ENCODE measurements around the gene AATK.
A peak's percentile ranks its signal among the peaks of the same experiment; 100 is the strongest.

AATK gene

DNA sequence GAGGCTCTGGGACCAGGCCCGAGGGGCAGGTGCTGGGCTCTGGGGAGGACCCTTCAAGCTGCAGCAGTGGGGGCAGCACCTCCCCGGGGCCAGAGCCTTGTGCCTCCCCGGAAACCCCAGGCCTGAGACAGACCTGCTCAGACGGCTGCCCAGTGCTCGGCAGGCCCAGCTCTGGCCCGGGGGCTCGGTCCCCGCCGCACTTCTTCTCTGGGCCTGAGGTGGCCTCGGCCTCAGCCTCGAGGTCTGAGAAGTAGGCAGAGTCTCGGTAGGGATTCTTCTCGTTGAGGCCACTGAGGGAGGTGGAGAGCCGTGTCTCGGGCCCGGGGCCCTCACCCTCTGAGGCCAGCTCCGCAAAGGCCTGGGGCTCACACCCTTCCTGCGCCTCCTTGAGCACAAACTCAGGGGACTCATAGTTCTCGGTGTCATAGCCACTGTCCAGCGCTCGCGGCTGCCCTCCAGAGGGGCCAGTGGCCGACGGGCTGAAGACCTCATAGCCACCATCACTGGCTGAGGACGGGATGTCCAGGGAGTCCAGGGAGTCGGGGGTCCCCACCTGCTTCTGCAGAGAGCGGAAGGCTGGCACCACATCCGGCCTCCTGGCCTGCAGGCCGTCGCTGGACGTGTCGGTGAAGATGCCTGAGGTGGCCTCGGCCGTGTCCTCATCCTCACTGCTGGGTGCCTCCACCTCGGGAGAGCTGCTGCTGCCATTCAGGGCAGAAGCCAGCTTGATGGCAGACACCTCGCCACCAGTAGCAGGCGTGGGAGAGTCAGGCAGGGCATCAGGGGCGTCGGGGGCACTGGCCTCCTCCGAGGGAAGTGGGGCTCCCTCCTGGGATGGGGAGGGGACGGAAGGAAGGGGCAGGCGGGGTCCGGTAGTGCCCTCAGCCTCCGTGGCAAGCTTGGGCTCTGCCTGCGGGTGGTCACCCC lies 45.1 kb downstream of the AATK start:
- TF ChIP-seq, protein P1, sequence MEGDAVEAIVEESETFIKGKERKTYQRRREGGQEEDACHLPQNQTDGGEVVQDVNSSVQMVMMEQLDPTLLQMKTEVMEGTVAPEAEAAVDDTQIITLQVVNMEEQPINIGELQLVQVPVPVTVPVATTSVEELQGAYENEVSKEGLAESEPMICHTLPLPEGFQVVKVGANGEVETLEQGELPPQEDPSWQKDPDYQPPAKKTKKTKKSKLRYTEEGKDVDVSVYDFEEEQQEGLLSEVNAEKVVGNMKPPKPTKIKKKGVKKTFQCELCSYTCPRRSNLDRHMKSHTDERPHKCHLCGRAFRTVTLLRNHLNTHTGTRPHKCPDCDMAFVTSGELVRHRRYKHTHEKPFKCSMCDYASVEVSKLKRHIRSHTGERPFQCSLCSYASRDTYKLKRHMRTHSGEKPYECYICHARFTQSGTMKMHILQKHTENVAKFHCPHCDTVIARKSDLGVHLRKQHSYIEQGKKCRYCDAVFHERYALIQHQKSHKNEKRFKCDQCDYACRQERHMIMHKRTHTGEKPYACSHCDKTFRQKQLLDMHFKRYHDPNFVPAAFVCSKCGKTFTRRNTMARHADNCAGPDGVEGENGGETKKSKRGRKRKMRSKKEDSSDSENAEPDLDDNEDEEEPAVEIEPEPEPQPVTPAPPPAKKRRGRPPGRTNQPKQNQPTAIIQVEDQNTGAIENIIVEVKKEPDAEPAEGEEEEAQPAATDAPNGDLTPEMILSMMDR (IDR thresholded peaks at IDR 0.05; ENCODE audit: insufficient read depth, low read depth, low read length, missing control alignments): no peak

DNA sequence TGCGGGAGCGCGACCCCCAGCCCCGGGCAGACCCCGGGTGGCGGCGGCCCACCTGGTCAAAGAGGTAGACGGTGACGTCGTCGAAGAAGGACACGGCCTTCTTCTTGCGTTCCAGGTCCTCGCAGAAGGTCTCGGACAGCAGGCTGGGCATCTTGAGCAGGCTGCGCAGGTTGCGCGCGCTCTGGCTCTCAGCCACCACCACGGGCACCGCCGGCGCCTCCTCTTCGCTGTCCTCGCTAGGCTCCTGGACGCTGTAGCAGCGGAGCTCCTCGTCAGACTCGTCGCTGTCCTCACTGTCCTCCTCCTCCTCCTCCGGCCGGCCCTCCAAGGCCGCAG lies 45.9 kb downstream of the AATK start:
- no peak for DNase-seq (ENCODE audit: low read depth)
- no peak overlapping the region for H3K4me3 ChIP-seq (ENCODE audit: low read length)
- TF ChIP-seq, protein P1 (IDR thresholded peaks at IDR 0.05; ENCODE audit: insufficient read depth, low read depth, low read length, missing control alignments): no peak

More for the DNA sequence above, 45.1 kb downstream of the AATK start:
- H3K4me3 ChIP-seq (ENCODE audit: low read length): no peak overlapping the region
- DNase-seq (ENCODE audit: low read depth): no peak

DNA sequence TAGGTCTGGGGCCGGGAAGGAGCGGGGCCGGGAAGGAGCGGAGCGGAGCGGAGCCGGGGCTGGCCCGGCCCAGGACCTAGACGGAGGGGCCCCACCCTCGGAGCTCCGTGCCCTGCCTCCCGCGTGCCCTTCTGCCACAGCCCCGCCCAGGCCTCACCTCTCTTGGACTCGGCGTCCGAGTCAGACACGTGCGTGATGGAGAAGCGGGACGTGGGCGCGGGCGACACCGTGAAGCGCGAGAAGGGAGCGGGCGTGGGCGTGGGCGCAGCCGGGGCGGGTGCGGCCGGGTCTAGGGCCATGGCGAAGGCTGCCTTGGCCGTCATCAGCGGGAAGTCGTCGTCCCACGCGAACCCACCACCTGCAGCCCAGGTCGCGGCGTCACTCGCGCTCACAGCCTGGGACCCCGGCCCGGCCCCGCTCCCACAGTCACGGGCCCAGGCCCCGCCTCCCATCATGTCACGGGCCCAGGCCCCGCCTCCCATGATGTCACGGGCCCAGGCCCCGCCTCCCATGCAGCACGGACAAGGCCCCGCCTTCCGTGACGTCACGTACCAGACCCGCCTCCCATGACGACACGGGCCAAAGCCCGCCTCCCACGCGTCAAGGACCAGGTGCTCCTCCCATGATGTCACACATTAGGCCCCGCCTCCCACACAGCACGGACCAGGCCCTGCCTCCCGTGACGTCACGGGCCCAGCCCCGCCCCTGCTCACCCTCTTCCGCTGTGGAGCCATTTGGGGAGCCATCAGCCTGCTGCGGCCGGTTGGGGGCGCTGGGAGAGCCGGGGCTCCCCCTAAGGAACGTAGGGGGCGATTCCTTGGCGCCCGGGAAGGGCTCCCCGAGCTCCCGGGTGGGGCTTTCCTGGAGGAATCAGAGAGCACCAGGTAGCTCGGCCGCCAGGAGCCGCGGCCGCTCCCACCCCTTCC lies 46.5 kb downstream of the AATK start:
- TF ChIP-seq, protein P1 (IDR thresholded peaks at IDR 0.05; ENCODE audit: insufficient read depth, low read depth, low read length, missing control alignments): no peak
- peak; percentile 98 for DNase-seq (ENCODE audit: low read depth)

DNA sequence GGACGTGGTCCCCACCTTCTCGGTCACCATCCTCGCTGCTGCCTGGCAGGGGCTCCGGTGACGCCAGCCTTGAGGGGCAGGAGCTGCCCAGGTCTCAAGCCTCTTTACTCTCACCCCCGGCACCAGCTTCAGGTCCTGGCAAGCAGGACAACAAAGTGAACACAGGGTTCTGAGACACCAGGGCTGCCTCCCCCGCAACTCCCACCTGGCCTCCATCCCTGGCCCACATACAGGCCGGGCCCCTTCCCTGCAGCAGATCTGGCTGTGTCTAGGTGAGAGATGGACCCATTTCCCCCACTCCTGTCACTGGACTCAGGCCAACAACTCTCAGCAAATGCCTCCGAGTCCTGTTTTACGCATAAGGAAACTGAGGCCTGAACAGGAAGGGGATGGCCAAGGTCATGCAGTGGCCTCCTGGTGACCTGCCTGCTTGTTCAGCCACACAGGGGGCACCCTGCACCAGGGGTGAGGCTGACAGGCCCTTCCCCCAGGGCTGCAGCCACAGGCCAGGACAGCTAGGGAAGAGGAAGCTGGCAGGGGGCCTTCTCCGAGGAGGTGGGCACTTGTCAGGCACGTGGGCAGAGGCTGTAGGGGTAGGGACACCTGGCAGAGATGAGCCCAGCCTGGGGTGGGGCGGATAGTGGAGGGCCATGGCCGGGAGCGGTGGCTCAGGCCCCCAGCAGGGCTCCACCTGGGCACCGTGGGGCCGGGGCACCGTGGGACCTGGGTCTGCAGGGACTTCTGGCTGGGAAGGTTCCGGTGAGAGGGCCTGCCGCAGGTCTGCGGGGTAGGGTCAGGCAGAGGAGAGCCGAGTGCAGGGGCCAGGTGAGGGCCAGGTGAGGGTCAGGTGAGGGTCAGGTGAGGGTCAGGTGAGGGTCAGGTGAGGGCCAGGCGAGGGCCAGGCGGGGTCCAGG lies 47.5 kb downstream of the AATK start:
- H3K4me3 ChIP-seq (ENCODE audit: low read length): peak overlapping the region; percentile 46
- no peak for DNase-seq (ENCODE audit: low read depth)
- TF ChIP-seq, protein P1 (IDR thresholded peaks at IDR 0.05; ENCODE audit: insufficient read depth, low read depth, low read length, missing control alignments): no peak

More for the DNA sequence above, 46.5 kb downstream of the AATK start:
- peak overlapping the region; percentile 46 for H3K4me3 ChIP-seq (ENCODE audit: low read length)

- TF ChIP-seq, protein P1 (IDR thresholded peaks at IDR 0.05; ENCODE audit: insufficient read depth, low read depth, low read length, missing control alignments): no peak
- no peak for DNase-seq (ENCODE audit: low read depth)
- no peak overlapping the region for H3K4me3 ChIP-seq (ENCODE audit: low read length)
Measured at GRCh38 chr17:81117672-81118198, 48.3 kb downstream of the AATK start.

DNA sequence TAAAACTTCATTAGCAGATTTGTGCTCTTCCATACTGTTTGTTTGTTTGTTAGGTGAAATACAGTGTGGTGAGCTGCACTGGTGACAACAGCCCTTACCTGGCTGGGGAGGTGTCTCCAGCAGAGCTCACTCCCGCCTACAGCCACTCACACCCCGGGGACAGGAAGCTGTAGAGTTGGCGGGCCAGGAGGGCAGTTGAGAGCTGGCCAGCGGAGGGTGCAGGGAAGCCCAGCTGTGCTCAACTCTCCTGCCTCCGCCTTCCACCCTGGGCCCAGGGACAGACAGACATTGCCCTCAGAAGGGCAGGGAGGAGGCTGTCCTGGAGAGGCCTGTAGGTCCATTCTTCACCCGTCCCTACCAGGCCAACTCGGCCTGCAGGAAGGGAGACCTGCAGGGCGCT lies 49.3 kb downstream of the AATK start:
- TF ChIP-seq, protein P1 (IDR thresholded peaks at IDR 0.05; ENCODE audit: insufficient read depth, low read depth, low read length, missing control alignments): no peak
- no peak overlapping the region for H3K4me3 ChIP-seq (ENCODE audit: low read length)
- no peak for DNase-seq (ENCODE audit: low read depth)
